Measurements from ENCODE around the gene SLC41A2. TPM values are rescaled to one million over a fixed set of nuclear protein-coding genes. Genes with fewer than 3 reads are reported as not detected.
"Not testable (repeated sequence)": the region's sequence is repeated elsewhere in the genome, so short reads cannot be mapped to it uniquely, and the experiment has no call there.

The SLC41A2 gene
- total RNA-seq, 1 donor from 2014 or later = 11.9 TPM

DNA sequence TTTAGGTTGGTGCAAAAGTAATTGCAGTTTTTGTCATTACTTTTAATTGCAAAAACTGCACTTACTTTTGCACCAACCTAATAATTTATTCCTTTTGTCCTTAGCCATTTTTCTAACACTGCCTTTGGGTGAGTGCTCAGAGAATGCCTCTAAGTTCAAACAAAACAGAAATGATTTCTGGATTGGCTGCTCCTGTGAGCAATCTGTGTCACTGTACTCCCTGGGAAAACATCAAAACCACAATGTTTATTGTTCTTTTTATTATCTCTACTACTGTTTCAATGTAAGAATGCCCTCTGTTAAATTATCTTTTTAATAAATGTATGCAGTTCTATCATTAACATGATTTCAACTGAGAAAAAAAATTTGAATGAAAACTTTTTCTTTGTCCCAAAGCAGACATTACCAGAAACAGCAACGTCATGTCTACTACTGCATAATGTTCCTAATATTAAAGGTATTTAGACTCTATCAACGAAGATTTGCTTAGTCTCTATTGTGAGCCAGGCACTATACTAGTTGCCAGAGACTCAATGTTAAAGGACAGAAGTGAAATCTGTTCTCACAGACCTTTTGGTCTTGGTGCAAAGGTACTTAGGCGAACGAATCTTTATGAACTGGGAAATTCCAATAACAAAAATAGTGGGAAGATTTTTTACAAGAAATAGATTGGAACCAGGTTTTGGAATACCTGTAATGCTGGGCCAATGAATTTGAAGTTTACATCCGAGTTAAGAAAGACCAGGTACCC lies 6.2 kb downstream of the SLC41A2 start:
- no peak overlapping the region for H3K27ac ChIP-seq
- no peaks in the 10 kb centered on the region for H3F3A ChIP-seq (ENCODE audit: low read depth)
- H3K4me3 ChIP-seq = no peak overlapping the region
- H4K20me1 ChIP-seq (ENCODE audit: low read depth) = no peaks in the 10 kb centered on the region
- no peaks in the 10 kb centered on the region for H3K36me3 Mint-ChIP-seq
- H2AFZ ChIP-seq (replicated peaks) = no peak overlapping the region
- no peak for TF ChIP-seq EZH2 (IDR thresholded peaks at IDR 0.05)
- TF ChIP-seq EZH2phosphoT487 (IDR thresholded peaks at IDR 0.05) = no peak
- TF ChIP-seq, protein P1, sequence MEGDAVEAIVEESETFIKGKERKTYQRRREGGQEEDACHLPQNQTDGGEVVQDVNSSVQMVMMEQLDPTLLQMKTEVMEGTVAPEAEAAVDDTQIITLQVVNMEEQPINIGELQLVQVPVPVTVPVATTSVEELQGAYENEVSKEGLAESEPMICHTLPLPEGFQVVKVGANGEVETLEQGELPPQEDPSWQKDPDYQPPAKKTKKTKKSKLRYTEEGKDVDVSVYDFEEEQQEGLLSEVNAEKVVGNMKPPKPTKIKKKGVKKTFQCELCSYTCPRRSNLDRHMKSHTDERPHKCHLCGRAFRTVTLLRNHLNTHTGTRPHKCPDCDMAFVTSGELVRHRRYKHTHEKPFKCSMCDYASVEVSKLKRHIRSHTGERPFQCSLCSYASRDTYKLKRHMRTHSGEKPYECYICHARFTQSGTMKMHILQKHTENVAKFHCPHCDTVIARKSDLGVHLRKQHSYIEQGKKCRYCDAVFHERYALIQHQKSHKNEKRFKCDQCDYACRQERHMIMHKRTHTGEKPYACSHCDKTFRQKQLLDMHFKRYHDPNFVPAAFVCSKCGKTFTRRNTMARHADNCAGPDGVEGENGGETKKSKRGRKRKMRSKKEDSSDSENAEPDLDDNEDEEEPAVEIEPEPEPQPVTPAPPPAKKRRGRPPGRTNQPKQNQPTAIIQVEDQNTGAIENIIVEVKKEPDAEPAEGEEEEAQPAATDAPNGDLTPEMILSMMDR (IDR thresholded peaks at IDR 0.05) = no peak
- no peak overlapping the region for H3K9ac ChIP-seq
- no peaks in the 10 kb centered on the region for H3K9me3 ChIP-seq (ENCODE audit: low read depth)
- H3K27me3 Mint-ChIP-seq (ENCODE audit: insufficient read depth, low read depth) = peaks cover 11% of the 10 kb centered on the region
- no peak overlapping the region for H3K4me3 Mint-ChIP-seq
- H3K9me3 Mint-ChIP-seq = no peaks in the 10 kb centered on the region
- no peak overlapping the region for H3K27ac Mint-ChIP-seq
- DNase-seq (ENCODE audit: low spot score) = no peak
- H3K36me3 ChIP-seq = no peaks in the 10 kb centered on the region
- H3K4me1 Mint-ChIP-seq = no peaks in the 10 kb centered on the region
- peaks cover 30% of the 10 kb centered on the region for H3K27me3 ChIP-seq
- H3K79me2 ChIP-seq (ENCODE audit: low read depth) = no peaks in the 10 kb centered on the region
- H3K4me2 ChIP-seq = no peak overlapping the region
- no peaks in the 10 kb centered on the region for H3K4me1 ChIP-seq

DNA sequence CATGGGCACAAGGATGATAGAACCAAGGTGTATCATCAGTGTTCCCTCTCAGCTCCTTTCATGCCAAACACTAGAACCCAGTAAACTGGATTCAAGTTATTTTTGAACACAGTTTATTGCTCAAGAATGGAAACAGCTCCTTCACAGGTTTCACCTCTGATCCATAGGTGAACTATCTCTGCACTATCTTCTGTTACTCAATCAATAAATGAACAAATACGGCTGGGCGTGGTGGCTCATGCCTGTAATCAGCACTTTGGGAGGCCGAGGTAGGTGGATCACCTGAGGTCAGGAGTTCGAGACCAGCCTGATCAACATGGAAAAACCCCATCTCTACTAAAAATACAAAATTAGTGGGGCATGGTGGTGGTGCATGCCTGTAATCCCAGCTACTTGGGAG lies 9.4 kb downstream of the SLC41A2 start:
- not testable (repeated sequence) for H3K4me2 ChIP-seq; DNase-seq (ENCODE audit: low spot score); H3F3A ChIP-seq (ENCODE audit: low read depth); H3K4me3 Mint-ChIP-seq; H3K4me1 ChIP-seq; H3K9me3 ChIP-seq (ENCODE audit: low read depth); H3K27me3 ChIP-seq; H4K20me1 ChIP-seq (ENCODE audit: low read depth); H3K4me3 ChIP-seq; H3K9me3 Mint-ChIP-seq; H3K27ac Mint-ChIP-seq; H3K36me3 Mint-ChIP-seq; H3K36me3 ChIP-seq; H3K4me1 Mint-ChIP-seq; H3K9ac ChIP-seq; H2AFZ ChIP-seq (replicated peaks); H3K79me2 ChIP-seq (ENCODE audit: low read depth); H3K27me3 Mint-ChIP-seq (ENCODE audit: insufficient read depth, low read depth); H3K27ac ChIP-seq

DNA sequence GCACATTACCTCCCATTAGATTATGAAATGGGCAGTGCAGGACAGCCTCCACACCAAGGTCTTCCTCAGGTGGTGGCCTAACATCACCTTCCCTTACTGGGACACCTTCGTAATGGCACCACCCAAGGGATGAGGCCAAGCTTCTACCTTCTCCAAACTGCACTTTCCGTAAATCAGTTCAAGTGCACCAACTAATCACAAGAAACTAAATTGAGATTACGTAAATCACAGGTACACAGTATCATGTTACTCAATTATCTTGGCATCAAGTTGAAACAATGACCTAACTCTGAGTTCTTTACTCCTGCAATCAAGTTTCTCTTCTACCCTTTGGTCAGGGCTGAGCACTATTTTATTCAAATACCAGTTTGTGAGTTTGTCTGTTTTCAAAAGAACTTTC lies 13.8 kb downstream of the SLC41A2 start:
- no peak overlapping the region for H3K4me2 ChIP-seq
- DNase-seq (ENCODE audit: low spot score) = no peak
- no peaks in the 10 kb centered on the region for H4K20me1 ChIP-seq (ENCODE audit: low read depth)

DNA sequence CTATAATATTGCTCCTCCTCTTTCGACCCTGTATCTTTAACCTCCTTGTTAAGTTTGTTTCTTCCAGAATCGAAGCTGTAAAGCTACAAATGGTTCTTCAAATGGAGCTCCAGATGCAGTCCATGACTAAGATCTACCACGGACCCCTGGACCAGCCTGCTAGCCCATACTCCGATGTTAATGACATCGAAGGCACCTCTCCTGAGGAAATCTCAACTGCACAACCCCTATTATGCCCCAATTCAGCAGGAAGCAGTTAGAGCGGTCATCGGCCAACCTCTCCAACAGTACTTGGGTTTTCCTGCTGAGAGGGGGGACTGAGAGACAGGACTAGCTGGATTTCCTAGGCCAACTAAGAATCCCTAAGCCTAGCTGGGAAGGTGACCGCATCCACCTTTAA lies 14.7 kb downstream of the SLC41A2 start:
- not testable (repeated sequence) for H3K9ac ChIP-seq; H3K79me2 ChIP-seq (ENCODE audit: low read depth); H3K4me1 ChIP-seq; H3K4me3 ChIP-seq; H3K4me2 ChIP-seq; H4K20me1 ChIP-seq (ENCODE audit: low read depth); H3F3A ChIP-seq (ENCODE audit: low read depth); DNase-seq (ENCODE audit: low spot score); H3K27me3 ChIP-seq; H3K27ac ChIP-seq; H3K4me3 Mint-ChIP-seq; H3K36me3 Mint-ChIP-seq; H2AFZ ChIP-seq (replicated peaks); H3K4me1 Mint-ChIP-seq; H3K9me3 ChIP-seq (ENCODE audit: low read depth); H3K36me3 ChIP-seq; H3K27ac Mint-ChIP-seq; H3K27me3 Mint-ChIP-seq (ENCODE audit: insufficient read depth, low read depth)
- H3K9me3 Mint-ChIP-seq = peaks cover 18% of the 10 kb centered on the region

More for the DNA sequence above, 13.8 kb downstream of the SLC41A2 start:
- Mint-ChIP-seq H3K27ac (no peak overlapping the region), H3K4me1 (no peaks in the 10 kb centered on the region), H3K27me3 (ENCODE audit: insufficient read depth, low read depth) (no peaks in the 10 kb centered on the region), H3K36me3 (no peaks in the 10 kb centered on the region), H3K9me3 (peaks cover 18% of the 10 kb centered on the region), H3K4me3 (no peak overlapping the region)
- Histone ChIP-seq H3K36me3 (no peaks in the 10 kb centered on the region), H3K4me3 (no peak overlapping the region), H3K27me3 (no peaks in the 10 kb centered on the region), H3F3A (ENCODE audit: low read depth) (no peaks in the 10 kb centered on the region), H3K9me3 (ENCODE audit: low read depth) (no peaks in the 10 kb centered on the region), H3K9ac (no peak overlapping the region), H2AFZ (replicated peaks) (no peak overlapping the region), H3K27ac (no peak overlapping the region), H3K79me2 (ENCODE audit: low read depth) (no peaks in the 10 kb centered on the region), H3K4me1 (no peaks in the 10 kb centered on the region)
- TF ChIP-seq EZH2phosphoT487 (IDR thresholded peaks at IDR 0.05) (no peak), EZH2 (IDR thresholded peaks at IDR 0.05) (no peak)
- TF ChIP-seq, protein P1 (IDR thresholded peaks at IDR 0.05) = no peak

All from neural progenitor cell (in vitro differentiated cells).